Effector memory CD4-positive, alpha-beta T cell (primary cell): ENCODE results near the gene CCDC187.
"Not testable (repeated sequence)": the region's sequence is repeated elsewhere in the genome, so short reads cannot be mapped to it uniquely, and the experiment has no call there.

Source experiments
- DNase-seq, 3 donors: peaks; one replicate each; pipeline ENCODE4 v3.0.0-alpha.2; 2020
- H3K27ac ChIP-seq: 2 replicates; pipeline ENCODE4 v1.7.0; 2013; ENCODE audit warnings: mild to moderate bottlenecking, low read length, moderate library complexity; ENCODE audit not compliant: insufficient read depth, poor library complexity, severe bottlenecking
- H3K27me3 ChIP-seq: replicated peaks from 2 replicates; pipeline ENCODE4 v1.7.0; 2013; ENCODE audit warnings: mild to moderate bottlenecking, low read length; ENCODE audit not compliant: insufficient read depth, control insufficient read depth, poor library complexity, severe bottlenecking
- H3K36me3 ChIP-seq: 2 replicates; pipeline ENCODE4 v1.7.0; 2013; ENCODE audit warnings: mild to moderate bottlenecking, low read length, moderate library complexity; ENCODE audit not compliant: control insufficient read depth, insufficient read depth
- H3K4me1 ChIP-seq: 2 replicates; pipeline ENCODE4 v1.7.0; 2013; ENCODE audit warnings: low read length, mild to moderate bottlenecking; ENCODE audit not compliant: control insufficient read depth, insufficient read depth, poor library complexity, severe bottlenecking
- H3K4me3 ChIP-seq: 2 replicates; pipeline ENCODE4 v1.7.0; 2013; ENCODE audit warnings: low read length, low read depth, mild to moderate bottlenecking; ENCODE audit not compliant: insufficient read depth, poor library complexity, severe bottlenecking
- H3K9me3 ChIP-seq: 2 replicates; pipeline ENCODE4 v1.7.0; 2013; ENCODE audit warnings: mild to moderate bottlenecking, low read length, moderate library complexity; ENCODE audit not compliant: control insufficient read depth

The CCDC187 gene

DNA sequence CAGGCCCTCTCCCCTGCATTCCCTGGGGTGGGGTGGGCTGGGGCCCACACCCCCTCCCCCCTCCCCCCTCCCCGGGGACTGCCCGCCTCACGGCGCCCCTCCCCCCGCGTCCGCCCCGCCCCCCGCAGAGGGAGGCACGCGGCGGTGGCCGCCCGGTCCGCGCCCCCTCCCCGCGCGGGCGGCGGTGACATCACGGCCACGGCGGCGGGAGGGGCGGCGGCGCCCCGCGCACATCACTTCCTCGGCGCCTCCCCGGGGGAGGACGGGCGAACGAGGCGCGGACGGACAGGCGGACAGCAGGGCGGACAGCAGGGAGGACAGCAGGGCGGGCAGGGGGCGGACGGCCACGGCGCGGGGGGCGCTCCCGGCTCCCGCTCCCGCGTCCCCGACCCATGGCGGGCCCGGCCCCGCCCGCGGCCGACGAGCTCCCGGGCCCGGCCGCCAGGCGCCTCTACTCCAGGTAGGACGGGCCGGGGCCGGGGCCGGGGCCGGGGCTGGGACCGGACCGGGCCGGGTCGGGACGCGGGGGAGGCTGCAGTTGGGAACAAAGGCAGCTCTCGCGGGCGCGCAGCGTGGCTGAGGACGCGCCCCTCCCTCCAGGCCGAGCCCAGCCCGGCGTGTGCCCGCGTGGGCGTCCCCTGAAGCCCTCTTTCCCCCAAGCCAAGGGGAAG is 23.5 kb upstream of the CCDC187 start, which contains the start of gene GPSM1:
TSS of gene GPSM1 (plus strand) at position 236 of the 671 bp plus-strand sequence. CDS start at position 393, 157 bp downstream.
- Histone ChIP-seq H3K9me3 (no peaks in the 10 kb centered on the region), H3K4me1 (peaks cover 11% of the 10 kb centered on the region), H3K36me3 (no peaks in the 10 kb centered on the region), H3K4me3 (peak within 1 kb of the TSS; percentile 35), H3K27me3 (no peaks in the 10 kb centered on the region), H3K27ac (no peak within 1 kb of the TSS)
- peak in 2 of 3 donors; percentile 5 to 12 for DNase-seq

DNA sequence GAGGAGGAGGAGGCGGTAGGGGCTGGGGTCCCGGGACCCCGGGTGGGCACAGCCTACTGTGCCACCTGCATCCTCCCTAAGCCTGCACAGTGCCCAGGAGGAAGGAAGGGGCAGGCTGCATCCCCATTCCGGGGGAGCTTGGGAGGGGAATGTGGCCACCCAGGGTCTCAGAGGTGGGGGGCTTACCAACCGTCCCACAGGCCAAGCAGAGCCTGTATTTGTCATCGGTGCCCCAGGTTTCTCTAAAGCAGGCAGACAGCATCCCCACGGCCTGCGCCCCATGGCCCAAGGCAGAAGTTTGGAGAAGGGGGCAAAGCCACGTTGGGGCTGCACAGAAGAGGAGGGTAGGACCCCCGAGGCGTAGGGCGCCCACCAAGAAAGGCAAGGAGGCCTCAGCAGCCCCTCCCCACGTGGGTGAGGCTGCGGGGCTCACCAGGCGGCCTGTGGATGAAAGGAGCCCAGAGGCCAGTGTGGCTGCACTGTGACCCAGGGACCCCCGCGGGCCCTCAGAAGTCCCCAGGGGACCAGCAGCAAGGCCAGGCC is 22.9 kb upstream of the CCDC187 start:
- no peaks in the 10 kb centered on the region for H3K9me3 ChIP-seq
- no peaks in the 10 kb centered on the region for H3K36me3 ChIP-seq
- no peak for DNase-seq
- H3K4me1 ChIP-seq: peaks cover 11% of the 10 kb centered on the region
- H3K27me3 ChIP-seq: no peaks in the 10 kb centered on the region
- H3K27ac ChIP-seq: no peak overlapping the region
- peak overlapping the region; percentile 35 for H3K4me3 ChIP-seq

DNA sequence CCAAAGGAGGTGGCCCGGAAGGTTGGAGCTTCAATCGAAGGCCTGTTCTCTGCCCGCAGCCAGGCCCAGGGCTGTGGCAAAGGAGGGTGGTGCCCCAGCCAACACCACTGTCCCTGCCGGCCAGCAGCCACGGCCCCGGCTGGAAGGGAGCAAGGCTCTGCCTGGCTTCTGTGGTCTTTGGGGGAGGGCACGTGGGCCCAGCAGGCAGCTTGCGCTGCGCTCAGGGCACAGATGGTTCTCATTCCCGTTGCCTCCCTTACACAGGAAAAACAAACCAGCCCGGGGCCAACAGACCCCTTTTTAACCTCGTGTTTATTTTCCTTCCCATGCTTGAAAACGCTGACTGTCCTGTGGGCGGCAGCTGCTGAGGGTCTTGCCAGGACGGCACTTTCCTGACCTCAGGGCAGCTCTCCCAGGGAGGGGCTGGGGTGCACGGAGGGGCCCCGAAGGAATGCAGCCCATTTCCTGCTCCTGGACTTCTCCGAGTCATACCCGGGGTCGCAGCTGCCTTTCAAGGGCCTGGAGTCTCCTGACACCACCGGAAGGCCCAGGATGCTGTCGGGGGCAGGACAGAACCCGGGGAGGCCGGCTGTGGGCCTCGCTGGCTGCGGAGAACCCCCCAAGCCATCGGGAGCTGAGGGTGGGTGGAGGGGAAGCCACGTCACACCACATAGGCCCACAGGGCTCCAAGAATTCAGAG is 22.3 kb upstream of the CCDC187 start:
- H3K27ac ChIP-seq: no peak overlapping the region
- DNase-seq: no peak
- no peaks in the 10 kb centered on the region for H3K9me3 ChIP-seq
- H3K27me3 ChIP-seq: no peaks in the 10 kb centered on the region
- no peak overlapping the region for H3K4me3 ChIP-seq
- no peaks in the 10 kb centered on the region for H3K36me3 ChIP-seq
- H3K4me1 ChIP-seq: peaks cover 11% of the 10 kb centered on the region

DNA sequence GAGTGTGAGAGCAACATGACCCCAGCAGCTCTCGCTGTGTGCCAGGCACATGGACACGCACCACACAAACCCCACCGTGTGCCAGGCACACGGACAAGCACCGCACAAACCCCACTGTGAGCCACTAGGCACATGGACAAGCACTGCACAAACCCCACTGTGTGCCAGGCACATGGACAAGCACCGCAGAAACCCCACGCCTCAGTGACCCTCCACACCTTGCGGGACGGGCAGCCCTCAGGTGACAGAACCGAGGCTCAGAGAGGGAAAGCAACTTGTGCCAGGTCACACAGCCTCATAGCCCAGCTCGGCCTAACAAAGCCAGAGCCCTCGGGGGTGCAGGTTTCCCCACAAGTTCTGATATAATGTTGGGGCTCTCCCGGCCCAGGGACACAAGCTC is 21.5 kb upstream of the CCDC187 start:
- Histone ChIP-seq H3K36me3 (no peaks in the 10 kb centered on the region), H3K27me3 (no peaks in the 10 kb centered on the region), H3K4me1 (peaks cover 11% of the 10 kb centered on the region), H3K9me3 (no peaks in the 10 kb centered on the region), H3K4me3 (no peak overlapping the region), H3K27ac (no peak overlapping the region)
- DNase-seq: no peak

DNA sequence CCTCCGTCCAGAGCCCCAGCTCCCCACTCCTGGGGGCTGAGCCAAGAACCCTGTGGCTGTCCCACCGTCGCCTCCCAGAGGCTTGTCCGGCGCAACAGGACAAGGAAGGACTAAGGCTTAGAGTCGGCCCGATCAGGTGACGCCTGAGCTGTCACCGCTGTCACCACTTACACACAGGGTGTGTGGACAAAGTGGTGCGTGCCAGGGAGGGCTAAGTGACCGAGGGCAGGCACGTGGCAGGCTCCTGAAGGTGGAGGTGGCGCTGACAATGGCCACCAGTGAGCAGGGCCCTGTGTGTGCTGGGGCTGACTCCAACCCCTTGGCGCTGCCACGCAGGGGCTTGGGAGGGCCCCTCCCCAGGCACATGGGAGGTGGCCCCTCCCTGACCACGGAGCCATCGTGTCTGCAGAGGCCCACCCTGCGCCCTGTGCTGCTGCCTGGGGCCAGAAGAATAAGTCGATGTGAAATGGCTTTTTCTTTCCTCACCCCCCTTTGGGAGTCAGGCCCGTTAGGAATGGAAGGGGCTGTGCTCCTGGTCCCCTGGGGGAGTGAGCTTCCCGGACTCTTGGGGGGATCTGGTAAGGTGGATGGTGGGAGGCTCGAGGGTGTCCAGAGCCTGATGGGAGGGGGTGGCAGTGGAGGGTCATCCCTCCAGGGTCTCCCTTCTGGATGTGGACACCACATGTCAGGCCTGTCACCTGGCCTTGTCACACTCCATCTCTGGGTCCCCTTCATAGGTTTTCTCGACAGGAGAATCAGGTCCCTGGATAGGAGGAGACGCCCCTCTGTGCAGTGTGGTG is 20.8 kb upstream of the CCDC187 start:
- peaks cover 11% of the 10 kb centered on the region for H3K4me1 ChIP-seq
- DNase-seq: no peak
- no peak overlapping the region for H3K27ac ChIP-seq
- no peaks in the 10 kb centered on the region for H3K36me3 ChIP-seq
- H3K4me3 ChIP-seq: no peak overlapping the region
- H3K9me3 ChIP-seq: no peaks in the 10 kb centered on the region
- no peaks in the 10 kb centered on the region for H3K27me3 ChIP-seq

DNA sequence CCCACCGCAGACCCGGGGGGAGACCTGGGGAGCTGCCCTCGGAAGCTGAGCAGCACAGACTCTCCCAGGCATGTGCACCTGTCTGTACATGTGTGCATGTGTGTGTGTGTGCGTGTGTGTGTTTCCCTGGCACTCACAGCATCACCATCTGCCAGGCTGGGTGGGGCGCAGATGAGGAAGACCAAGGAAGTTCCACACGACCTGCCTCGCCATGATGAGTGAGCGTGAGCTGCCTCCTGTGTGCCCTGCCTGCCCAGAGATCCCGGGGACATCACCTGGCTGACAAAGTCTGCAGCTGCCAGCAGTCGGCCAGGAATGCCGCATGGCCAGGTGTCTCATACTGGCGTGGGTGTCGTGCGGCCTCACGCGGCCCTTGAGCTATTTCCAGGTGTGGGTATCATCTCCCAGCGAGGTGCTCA is 19.5 kb upstream of the CCDC187 start:
- no peaks in the 10 kb centered on the region for H3K36me3 ChIP-seq
- H3K9me3 ChIP-seq: no peaks in the 10 kb centered on the region
- no peak overlapping the region for H3K27ac ChIP-seq
- DNase-seq: no peak
- H3K4me3 ChIP-seq: no peak overlapping the region
- H3K4me1 ChIP-seq: peaks cover 8% of the 10 kb centered on the region
- no peaks in the 10 kb centered on the region for H3K27me3 ChIP-seq

DNA sequence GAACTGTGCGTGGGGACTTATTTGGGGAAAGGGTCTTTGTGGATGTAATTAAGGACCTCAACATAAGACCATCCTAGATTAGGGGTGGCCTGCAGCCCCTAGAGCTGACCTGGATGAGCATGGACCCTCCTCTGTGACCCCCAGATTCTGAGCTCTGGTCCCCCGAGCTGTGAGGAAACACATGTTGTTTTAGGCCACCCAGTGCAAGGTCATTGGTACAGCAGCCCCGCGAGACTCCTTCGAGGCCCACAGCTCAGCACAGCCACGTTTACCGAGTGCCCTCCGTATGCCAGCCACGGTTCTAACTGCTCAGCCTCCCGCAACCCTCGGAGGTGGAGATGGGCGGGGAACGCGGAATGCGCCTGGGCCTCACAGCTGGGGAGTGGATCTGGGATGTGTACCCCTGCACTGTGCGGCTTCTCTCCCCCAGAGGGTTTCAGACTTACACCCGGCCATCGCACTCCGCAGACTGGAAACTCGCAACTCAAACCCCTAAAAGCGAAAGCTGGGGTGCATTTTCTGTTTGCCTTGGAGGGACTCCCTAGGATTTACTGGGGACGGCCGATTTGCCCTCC is 18.9 kb upstream of the CCDC187 start:
- no peak for DNase-seq
- Histone ChIP-seq H3K27me3 (no peaks in the 10 kb centered on the region), H3K4me1 (peaks cover 3% of the 10 kb centered on the region), H3K4me3 (no peak overlapping the region), H3K9me3 (no peaks in the 10 kb centered on the region), H3K27ac (no peak overlapping the region), H3K36me3 (no peaks in the 10 kb centered on the region)

DNA sequence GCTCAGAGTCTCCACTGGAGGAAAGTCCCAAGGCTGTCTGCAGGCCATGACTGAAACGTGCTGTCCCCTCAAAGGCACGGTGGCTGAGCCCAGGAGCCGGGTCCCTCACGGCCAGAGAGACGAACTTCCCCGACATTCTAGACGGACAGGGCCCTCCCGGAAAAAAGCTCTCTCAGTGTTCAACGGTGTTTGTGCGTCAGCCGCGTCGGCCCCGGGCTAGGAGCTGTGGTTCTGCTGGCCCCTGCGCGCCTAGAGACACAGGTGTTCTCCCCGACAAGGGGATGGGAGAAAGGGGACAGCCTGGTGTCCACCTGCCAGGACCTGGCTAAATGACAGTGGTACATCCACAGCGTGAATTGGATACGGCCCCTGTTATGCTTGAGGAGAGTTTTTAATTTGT is 17.7 kb upstream of the CCDC187 start:
- H3K4me1 ChIP-seq: no peaks in the 10 kb centered on the region
- H3K27me3 ChIP-seq: no peaks in the 10 kb centered on the region
- no peaks in the 10 kb centered on the region for H3K9me3 ChIP-seq
- H3K36me3 ChIP-seq: no peaks in the 10 kb centered on the region
- H3K4me3 ChIP-seq: no peak overlapping the region
- no peak for DNase-seq
- H3K27ac ChIP-seq: no peak overlapping the region

DNA sequence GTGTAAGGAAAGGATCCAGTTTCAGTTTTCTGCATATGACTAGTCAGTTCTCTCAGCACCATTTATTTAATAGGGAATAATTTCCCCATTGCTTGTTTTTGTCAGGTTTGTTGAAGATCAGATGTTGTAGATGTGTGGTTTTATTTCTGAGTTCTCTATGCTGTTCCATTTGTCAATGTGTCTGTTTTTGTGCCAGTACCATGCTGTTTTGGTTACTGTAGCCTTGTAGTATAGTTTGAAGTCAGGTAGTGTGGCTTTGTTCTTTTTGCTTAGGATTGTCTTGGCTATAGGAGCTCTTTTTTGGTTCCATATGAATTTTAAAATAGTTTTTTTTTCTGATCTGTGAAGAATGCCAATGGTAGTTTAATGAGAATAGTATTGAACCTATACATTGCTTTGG is 17.1 kb upstream of the CCDC187 start:
- H3K36me3 ChIP-seq, DNase-seq, H3K27ac ChIP-seq, H3K9me3 ChIP-seq, H3K27me3 ChIP-seq, H3K4me1 ChIP-seq, H3K4me3 ChIP-seq: not testable (repeated sequence)
